ENCODE results near the gene KIFBP.
"Not testable (repeated sequence)": the region's sequence is repeated elsewhere in the genome, so short reads cannot be mapped to it uniquely, and the experiment has no call there.

Gene KIFBP

DNA sequence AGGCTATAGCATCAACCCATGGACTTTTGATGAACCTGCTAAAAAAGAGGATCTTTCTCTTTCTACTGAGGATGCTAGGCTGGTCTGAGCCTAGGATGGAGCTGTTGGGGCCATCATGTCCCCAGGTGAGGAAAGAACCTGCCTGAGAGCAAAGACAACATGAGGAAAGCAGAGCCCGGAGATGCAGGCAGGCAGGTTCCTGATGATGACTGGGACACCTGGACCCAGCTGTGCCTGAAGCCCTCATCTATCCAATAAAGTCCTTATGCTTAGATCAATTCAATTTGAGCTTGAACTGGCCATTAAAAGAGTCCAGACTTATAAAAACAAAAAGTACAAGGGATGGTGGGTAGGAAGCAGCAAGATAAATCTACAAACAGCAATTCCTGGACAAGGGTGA, 48.9 kb downstream of the KIFBP start:
- ChIA-PET POLR2A (no interaction called here), CTCF (interaction anchor here (1.4 to 1.5 kb wide), 2 partner anchors 19 to 32 kb away, joined by 3 to 5 read pairs; no protein-coding TSS in a partner anchor)
- H3K4me3 ChIP-seq (ENCODE audit: control insufficient read depth in 1 of 7, extremely low read depth in 1 of 7, insufficient read depth in 4 of 7, low read depth in 2 of 7, low read length in 6 of 7) = no peak overlapping the region
- H3K9me3 ChIP-seq (ENCODE audit: control extremely low read depth in 1 of 5, control insufficient read depth in 4 of 5, insufficient read depth in 2 of 5, low read depth in 1 of 5, low read length in 4 of 5) = no peaks in the 10 kb centered on the region
- no peak overlapping the region for H3K27ac ChIP-seq (ENCODE audit: insufficient read depth in 1 of 2, low read depth in 1 of 2, low read length in 2 of 2, poor library complexity in 1 of 2, severe bottlenecking in 2 of 2)
- no peaks in the 10 kb centered on the region for H3K4me1 ChIP-seq (ENCODE audit: control extremely low read depth in 1 of 4, control insufficient read depth in 4 of 4, insufficient read depth in 4 of 4, low read length in 3 of 4)
- DNase-seq = no peak
- no peaks in the 10 kb centered on the region for H3K36me3 ChIP-seq (ENCODE audit: control insufficient read depth in 4 of 4, insufficient read depth in 4 of 4, low read length in 3 of 4)
- 100% methylated on average over 1 of the region's 1 CpG for WGBS (ENCODE audit: insufficient coverage)
- no peaks in the 10 kb centered on the region for H3K27me3 ChIP-seq (replicated peaks in 2 of 5; ENCODE audit: control insufficient read depth in 4 of 5, insufficient read depth in 5 of 5, low read length in 4 of 5)

DNA sequence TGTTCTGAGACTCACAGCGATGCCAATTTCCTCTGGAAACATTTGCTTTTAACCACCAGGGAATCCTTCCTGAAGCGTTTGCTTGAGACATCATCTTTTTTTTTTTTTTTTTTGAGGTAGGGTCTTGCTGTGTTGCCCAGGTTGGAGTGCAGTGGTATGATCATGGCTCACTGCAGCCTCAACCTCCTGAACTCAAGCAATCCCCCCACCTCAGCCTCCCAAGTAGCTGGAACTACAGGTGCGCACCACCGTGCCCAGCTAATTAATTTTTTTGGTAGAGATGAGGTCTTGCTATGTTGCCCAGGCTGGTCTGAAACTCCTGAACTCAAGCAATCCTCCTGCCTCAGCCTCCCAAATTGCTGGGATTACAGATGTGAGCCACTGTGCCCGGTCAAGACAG, 52.3 kb downstream of the KIFBP start:
- H3K4me1 ChIP-seq (ENCODE audit: control extremely low read depth in 1 of 4, control insufficient read depth in 4 of 4, insufficient read depth in 4 of 4, low read length in 3 of 4) = peaks cover 8 to 23% (median 19%) of the 10 kb centered on the region in 4 experiments
- POLR2A ChIA-PET; H3K36me3 ChIP-seq (ENCODE audit: control insufficient read depth in 4 of 4, insufficient read depth in 4 of 4, low read length in 3 of 4); H3K9me3 ChIP-seq (ENCODE audit: control extremely low read depth in 1 of 5, control insufficient read depth in 4 of 5, insufficient read depth in 2 of 5, low read depth in 1 of 5, low read length in 4 of 5); H3K27ac ChIP-seq (ENCODE audit: insufficient read depth in 1 of 2, low read depth in 1 of 2, low read length in 2 of 2, poor library complexity in 1 of 2, severe bottlenecking in 2 of 2); H3K27me3 ChIP-seq (replicated peaks in 2 of 5; ENCODE audit: control insufficient read depth in 4 of 5, insufficient read depth in 5 of 5, low read length in 4 of 5); H3K4me3 ChIP-seq (ENCODE audit: control insufficient read depth in 1 of 7, extremely low read depth in 1 of 7, insufficient read depth in 4 of 7, low read depth in 2 of 7, low read length in 6 of 7); DNase-seq: not testable (repeated sequence)
- 100% methylated on average over 1 of the region's 5 CpGs for WGBS (ENCODE audit: insufficient coverage)
- CTCF ChIA-PET = interaction anchor here (0.6 to 1.4 kb wide), 5 partner anchors 8 to 62 kb away, joined by 3 to 5 read pairs (median 3); no protein-coding TSS in a partner anchor

DNA sequence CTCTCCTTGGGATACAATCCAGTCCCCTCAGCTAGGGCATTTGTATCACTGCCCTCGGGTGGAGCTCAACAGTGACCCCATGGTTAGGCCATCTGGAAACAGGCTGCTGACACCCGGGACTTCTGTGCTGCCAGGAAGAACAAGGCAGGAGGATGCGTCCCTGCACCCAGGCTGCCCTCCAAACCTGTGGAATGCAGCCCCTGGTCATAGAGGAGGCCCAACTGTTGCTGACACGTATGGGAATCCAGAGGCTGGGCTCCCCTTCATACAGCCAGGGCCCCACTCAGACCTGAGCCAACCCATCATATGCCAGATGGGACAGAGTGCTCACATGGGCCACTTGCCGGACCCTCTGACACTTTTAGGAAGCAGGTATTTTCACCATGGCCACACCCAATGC, 53.8 kb downstream of the KIFBP start:
- CTCF ChIA-PET = no interaction called here
- H3K4me1 ChIP-seq (ENCODE audit: control extremely low read depth in 1 of 4, control insufficient read depth in 4 of 4, insufficient read depth in 4 of 4, low read length in 3 of 4) = peaks cover 8 to 32% (median 20%) of the 10 kb centered on the region in 4 experiments

DNA sequence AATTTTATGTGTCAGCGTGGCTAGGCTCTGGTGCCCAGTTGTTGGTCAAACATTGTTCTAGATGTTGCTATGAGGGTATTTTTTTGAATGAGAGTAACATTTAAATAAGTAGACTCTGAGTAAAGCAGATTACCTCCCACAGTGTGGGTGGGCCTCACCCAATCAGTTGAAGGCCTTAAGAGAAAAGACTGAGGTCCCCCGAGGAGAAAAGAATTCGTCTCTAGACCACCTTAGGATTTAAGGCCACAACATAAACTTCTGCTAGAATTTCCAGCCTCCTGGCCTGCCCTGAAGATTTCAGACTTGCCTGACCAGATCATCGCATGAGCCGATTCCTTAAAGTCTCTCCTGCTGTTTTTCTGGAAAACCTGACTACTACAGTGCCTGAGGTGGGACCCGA, 54.2 kb downstream of the KIFBP start:
- Histone ChIP-seq H3K36me3 (ENCODE audit: control insufficient read depth in 4 of 4, insufficient read depth in 4 of 4, low read length in 3 of 4) (no peaks in the 10 kb centered on the region), H3K27ac (ENCODE audit: insufficient read depth in 1 of 2, low read depth in 1 of 2, low read length in 2 of 2, poor library complexity in 1 of 2, severe bottlenecking in 2 of 2) (no peak overlapping the region), H3K9me3 (ENCODE audit: control extremely low read depth in 1 of 5, control insufficient read depth in 4 of 5, insufficient read depth in 2 of 5, low read depth in 1 of 5, low read length in 4 of 5) (no peaks in the 10 kb centered on the region), H3K27me3 (replicated peaks in 2 of 5; ENCODE audit: control insufficient read depth in 4 of 5, insufficient read depth in 5 of 5, low read length in 4 of 5) (no peaks in the 10 kb centered on the region), H3K4me1 (ENCODE audit: control extremely low read depth in 1 of 4, control insufficient read depth in 4 of 4, insufficient read depth in 4 of 4, low read length in 3 of 4) (peaks cover 8 to 37% (median 20%) of the 10 kb centered on the region in 4 experiments), H3K4me3 (ENCODE audit: control insufficient read depth in 1 of 7, extremely low read depth in 1 of 7, insufficient read depth in 4 of 7, low read depth in 2 of 7, low read length in 6 of 7) (no peak overlapping the region)
- CTCF ChIA-PET = interaction anchor here (0.7 kb wide), 1 partner anchor 39 kb away, joined by 3 read pairs; no protein-coding TSS in a partner anchor
- no peak for DNase-seq
- 93% methylated on average over 6 of the region's 6 CpGs for WGBS (ENCODE audit: insufficient coverage)
- POLR2A ChIA-PET = no interaction called here

More for the DNA sequence above, 53.8 kb downstream of the KIFBP start:
- Histone ChIP-seq H3K36me3 (ENCODE audit: control insufficient read depth in 4 of 4, insufficient read depth in 4 of 4, low read length in 3 of 4) (no peaks in the 10 kb centered on the region), H3K9me3 (ENCODE audit: control extremely low read depth in 1 of 5, control insufficient read depth in 4 of 5, insufficient read depth in 2 of 5, low read depth in 1 of 5, low read length in 4 of 5) (no peaks in the 10 kb centered on the region), H3K27ac (ENCODE audit: insufficient read depth in 1 of 2, low read depth in 1 of 2, low read length in 2 of 2, poor library complexity in 1 of 2, severe bottlenecking in 2 of 2) (no peak overlapping the region), H3K27me3 (replicated peaks in 2 of 5; ENCODE audit: control insufficient read depth in 4 of 5, insufficient read depth in 5 of 5, low read length in 4 of 5) (no peaks in the 10 kb centered on the region), H3K4me3 (ENCODE audit: control insufficient read depth in 1 of 7, extremely low read depth in 1 of 7, insufficient read depth in 4 of 7, low read depth in 2 of 7, low read length in 6 of 7) (no peak overlapping the region)
- POLR2A ChIA-PET = no interaction called here
- no peak for DNase-seq
- WGBS (ENCODE audit: insufficient coverage) = 99% methylated on average over 5 of the region's 5 CpGs

DNA sequence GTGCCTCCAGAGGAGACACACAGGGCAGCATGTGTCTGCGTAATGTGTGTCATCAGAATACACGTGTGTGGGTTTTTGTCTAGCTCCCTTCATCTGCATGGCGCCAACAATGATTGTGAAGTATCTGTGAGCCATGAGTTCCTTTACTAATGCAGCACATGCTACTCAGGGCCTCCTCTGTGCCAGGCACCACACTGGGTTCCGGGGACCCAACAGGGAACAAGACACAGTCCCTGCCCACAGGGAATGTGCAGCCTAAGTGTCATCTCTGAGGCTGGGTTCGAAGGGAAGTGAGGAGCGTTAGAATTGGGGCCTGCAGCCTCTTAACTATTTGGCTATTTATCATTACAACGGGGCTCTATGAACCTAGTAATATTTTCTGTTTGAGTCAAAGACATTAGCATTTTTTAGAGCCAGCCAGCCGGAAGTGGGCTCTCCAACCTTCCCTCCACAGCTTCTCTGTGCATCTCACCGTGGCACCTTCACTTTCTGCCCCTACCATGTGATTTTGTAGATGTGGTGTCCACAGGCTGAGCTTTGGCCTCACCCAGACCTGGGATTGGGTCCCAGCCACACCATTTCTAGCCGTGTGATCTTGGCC, 55.4 kb downstream of the KIFBP start:
- Histone ChIP-seq H3K9me3 (ENCODE audit: control extremely low read depth in 1 of 5, control insufficient read depth in 4 of 5, insufficient read depth in 2 of 5, low read depth in 1 of 5, low read length in 4 of 5) (no peaks in the 10 kb centered on the region), H3K4me1 (ENCODE audit: control extremely low read depth in 1 of 4, control insufficient read depth in 4 of 4, insufficient read depth in 4 of 4, low read length in 3 of 4) (peaks cover 8 to 48% (median 21%) of the 10 kb centered on the region in 4 experiments), H3K36me3 (ENCODE audit: control insufficient read depth in 4 of 4, insufficient read depth in 4 of 4, low read length in 3 of 4) (no peaks in the 10 kb centered on the region), H3K27ac (ENCODE audit: insufficient read depth in 1 of 2, low read depth in 1 of 2, low read length in 2 of 2, poor library complexity in 1 of 2, severe bottlenecking in 2 of 2) (no peak overlapping the region), H3K27me3 (replicated peaks in 2 of 5; ENCODE audit: control insufficient read depth in 4 of 5, insufficient read depth in 5 of 5, low read length in 4 of 5) (no peaks in the 10 kb centered on the region), H3K4me3 (ENCODE audit: control insufficient read depth in 1 of 7, extremely low read depth in 1 of 7, insufficient read depth in 4 of 7, low read depth in 2 of 7, low read length in 6 of 7) (peak overlapping the region in 1 of 7 experiments; percentile 11)
- ChIA-PET POLR2A (interaction anchor here (0.5 kb wide), 1 partner anchor 18 kb away, joined by 3 read pairs; no protein-coding TSS in a partner anchor), CTCF (interaction anchor here (0.6 to 1.6 kb wide), 5 partner anchors 9 to 637 kb away, joined by 3 to 6 read pairs (median 5); no protein-coding TSS in a partner anchor)
- DNase-seq = no peak
- 72% methylated on average over 7 of the region's 10 CpGs for WGBS (ENCODE audit: insufficient coverage)

DNA sequence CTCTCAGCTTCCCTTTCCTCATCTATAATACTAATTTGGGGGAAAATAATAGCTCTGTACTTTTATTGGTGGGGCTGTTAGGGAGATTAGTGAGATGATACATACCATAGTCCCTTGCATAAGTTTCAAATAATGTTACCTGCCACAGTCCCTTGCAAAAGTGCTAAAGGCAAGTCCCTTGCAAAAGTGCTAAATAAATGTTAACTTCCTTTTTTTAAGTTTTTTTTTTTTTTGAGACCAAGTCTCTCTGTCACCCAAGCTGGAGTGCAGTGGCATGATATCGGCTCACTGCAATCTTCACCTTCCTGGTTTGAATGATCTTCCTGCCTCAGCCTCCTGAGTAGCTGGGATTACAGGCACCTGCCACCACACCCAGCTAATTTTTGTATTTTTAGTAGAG, 55.9 kb downstream of the KIFBP start:
- ChIA-PET POLR2A (interaction anchor here (0.5 to 0.6 kb wide), 2 partner anchors 18 to 1377 kb away, joined by 3 read pairs; no protein-coding TSS in a partner anchor), CTCF (interaction anchor here (1.1 to 1.6 kb wide), 5 partner anchors 9 to 49 kb away, joined by 3 to 6 read pairs (median 5); no protein-coding TSS in a partner anchor)
- H3K9me3 ChIP-seq (ENCODE audit: control extremely low read depth in 1 of 5, control insufficient read depth in 4 of 5, insufficient read depth in 2 of 5, low read depth in 1 of 5, low read length in 4 of 5) = no peaks in the 10 kb centered on the region
- WGBS (ENCODE audit: insufficient coverage) = 0% methylated on average over 1 of the region's 1 CpG
- no peaks in the 10 kb centered on the region for H3K36me3 ChIP-seq (ENCODE audit: control insufficient read depth in 4 of 4, insufficient read depth in 4 of 4, low read length in 3 of 4)
- no peaks in the 10 kb centered on the region for H3K27me3 ChIP-seq (replicated peaks in 2 of 5; ENCODE audit: control insufficient read depth in 4 of 5, insufficient read depth in 5 of 5, low read length in 4 of 5)
- peak overlapping the region in 1 of 2 experiments; percentile 50 for H3K27ac ChIP-seq (ENCODE audit: insufficient read depth in 1 of 2, low read depth in 1 of 2, low read length in 2 of 2, poor library complexity in 1 of 2, severe bottlenecking in 2 of 2)
- H3K4me1 ChIP-seq (ENCODE audit: control extremely low read depth in 1 of 4, control insufficient read depth in 4 of 4, insufficient read depth in 4 of 4, low read length in 3 of 4) = peaks cover 8 to 54% (median 22%) of the 10 kb centered on the region in 4 experiments
- no peak overlapping the region for H3K4me3 ChIP-seq (ENCODE audit: control insufficient read depth in 1 of 7, extremely low read depth in 1 of 7, insufficient read depth in 4 of 7, low read depth in 2 of 7, low read length in 6 of 7)
- DNase-seq = peak; percentile 31 to 78 (median 65)
